Lung microvascular endothelial cell (primary cell): ENCODE measurements around the gene SGSM1. TPM values are rescaled to one million over a fixed set of nuclear protein-coding genes. Genes with fewer than 3 reads are reported as not detected.
A peak's percentile ranks its signal among the peaks of the same experiment; 100 is the strongest.
"Not testable (repeated sequence)": the region's sequence is repeated elsewhere in the genome, so short reads cannot be mapped to it uniquely, and the experiment has no call there.

Experiments
- DNase-seq, 2 donors: peaks; one replicate each; pipeline versions ENCODE4 v3.0.0 to v3.0.0-alpha.2; 2010; ENCODE audit warnings: low read depth in 2 of 2
- total RNA-seq: library from RNA; depleted of rRNA; stranded (reverse); fragments of >200 nt; gene quantifications from 2 replicates; pipeline ENCODE4 v1.2.1, GENCODE V29; 2014

SGSM1 gene
- total RNA-seq, 1 donor from 2014 or later, result 4.2 TPM

DNA sequence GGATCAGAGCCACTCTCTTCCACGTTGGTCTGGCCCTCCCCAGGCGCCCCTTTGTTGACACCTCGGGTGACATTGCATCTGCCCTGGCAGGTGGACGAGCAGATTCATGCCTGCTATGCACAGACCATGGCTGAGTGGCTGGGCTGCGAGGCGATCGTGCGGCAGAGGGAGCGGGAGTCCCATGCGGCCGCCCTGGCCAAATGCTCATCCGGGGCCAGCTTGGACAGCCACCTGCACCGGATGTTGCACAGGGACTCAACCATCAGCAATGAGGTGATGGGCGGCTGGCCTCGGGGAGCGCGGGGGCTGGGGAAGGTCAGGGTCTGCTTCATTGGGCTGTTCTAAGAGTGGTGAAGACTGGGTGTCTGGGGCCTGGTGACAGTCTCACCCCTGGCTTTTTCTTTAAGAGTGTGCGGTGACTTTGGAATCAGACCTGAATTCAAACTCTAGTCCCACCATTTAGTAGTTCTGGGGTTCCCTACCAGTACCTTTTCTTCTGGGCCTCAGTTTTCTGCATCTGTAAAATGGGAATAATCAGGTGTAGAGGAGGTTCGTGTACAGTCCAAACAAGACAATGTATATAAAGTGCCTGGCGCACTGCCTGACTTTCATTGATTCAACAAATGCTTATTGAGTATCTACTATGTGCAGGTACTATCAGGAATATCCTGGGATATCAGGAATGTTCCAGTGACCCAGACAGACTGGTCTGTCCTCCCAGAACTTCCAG is 87.5 kb downstream of the SGSM1 start:
- peak in 1 of 2 donors; percentile 3 for DNase-seq

DNA sequence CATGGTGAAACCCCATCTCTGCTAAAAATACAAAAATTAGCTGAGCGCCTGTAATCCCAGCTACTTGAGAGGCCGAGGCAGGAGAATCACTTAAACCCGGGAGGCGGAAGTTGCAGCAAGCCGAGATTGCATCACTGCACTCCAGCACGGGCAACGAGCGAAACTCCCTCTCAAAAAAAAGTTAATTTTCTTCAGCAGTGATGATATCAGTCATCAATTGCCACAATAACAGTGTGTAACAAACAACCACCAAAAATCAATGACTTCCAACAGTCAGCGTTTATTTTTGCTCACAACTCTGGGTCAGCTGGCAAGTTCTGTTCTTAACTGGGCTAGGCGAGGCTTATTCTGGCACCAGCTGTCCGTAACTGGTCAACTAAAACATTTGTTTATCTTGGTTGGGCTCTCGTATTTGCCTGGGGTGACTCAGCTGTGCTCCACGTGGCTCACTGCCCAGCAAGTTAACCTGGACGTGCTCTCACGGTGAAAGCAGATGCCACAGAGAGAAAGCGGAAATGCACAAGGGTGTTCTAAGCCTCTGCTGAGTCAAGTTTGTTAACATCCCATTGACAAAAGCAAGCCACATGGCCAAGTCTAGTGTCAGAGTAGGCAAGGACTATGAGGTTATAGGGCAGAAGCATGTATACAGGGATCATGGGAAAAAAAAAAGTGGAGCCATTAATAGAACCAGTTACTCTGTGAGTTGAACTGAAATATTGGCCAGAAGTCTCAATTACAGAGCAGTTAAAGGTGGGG is 88.4 kb downstream of the SGSM1 start:
- peak; percentile 98 for DNase-seq

DNA sequence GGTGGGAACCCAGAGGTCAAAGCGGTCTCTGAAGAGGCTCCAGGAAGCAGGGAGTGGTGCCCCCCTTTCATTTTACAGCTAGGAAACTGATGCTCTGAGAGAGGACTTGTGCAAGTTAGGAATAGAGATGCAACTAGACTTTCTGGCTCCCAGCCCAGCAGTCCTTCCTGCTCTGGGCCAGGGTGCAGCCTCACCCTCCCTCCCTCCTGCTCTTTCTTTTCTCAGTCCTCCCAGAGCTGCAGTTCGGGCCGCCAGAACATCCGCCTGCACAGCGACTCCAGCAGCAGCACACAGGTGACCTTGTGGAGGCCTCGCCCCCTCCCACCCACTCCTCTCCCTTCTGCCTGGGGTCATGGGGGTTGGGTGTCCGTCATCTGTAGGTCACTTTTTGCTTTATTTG is 89.0 kb downstream of the SGSM1 start:
- peak; percentile 75 to 81 for DNase-seq

GRCh38 chr22:24901448-24901847 is 95.4 kb downstream of the SGSM1 start:
- DNase-seq, result no peak

DNA sequence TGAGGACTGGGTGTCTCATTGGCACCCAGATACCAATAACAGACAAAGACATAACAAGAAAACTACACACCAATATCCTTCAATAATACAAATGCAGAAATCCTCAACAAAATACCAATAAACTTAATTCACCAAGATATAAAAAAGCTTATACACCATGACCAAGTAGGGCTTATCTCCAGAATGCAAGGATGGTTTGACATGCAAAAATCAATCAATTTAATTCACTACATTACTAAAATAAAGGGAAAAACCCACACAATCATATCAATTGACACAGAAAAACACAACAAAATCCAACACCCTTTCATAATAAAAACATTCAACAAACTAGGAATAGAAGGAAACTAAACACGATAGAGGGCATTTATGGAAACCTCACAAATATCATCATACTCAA is 99.9 kb downstream of the SGSM1 start:
- DNase-seq, result no peak

DNA sequence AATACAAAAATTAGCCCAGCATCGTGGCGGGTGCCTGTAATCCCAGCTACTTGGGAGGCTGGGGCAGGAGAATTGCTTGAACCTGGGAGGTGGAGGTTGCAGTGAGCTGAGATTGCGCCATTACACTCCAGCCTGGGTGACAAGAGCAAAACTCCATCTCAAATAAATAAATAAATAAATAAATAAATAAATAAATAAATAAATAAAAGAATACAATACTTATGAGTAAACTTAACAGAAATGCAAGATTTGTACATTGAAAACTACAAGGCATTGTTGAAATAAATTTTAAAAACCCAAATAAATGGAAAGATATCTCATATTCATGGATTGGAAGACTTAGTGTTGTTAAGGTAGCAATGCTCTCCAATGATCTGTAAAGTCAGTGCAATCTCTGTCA is 101.1 kb downstream of the SGSM1 start:
- not testable (repeated sequence) for DNase-seq

DNA sequence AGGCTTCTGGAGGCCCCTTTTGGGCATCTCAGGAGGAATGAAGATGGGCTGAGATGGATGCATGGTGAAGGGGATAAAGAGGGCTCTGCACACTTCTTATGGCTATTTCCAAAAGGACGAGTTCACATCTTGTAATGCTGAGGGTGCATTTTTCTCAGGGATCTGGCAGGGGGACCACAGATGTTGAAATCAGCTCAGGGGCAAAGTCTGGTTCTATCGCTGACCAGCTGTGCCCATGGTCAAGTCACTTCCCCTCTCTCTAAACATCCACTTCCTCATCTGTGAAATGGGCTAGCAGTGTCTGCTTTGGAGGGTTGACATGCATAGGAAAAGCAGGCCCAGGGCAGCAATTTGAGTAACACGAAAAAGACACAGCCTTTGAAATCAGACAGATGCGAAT is 114.0 kb downstream of the SGSM1 start:
- no peak for DNase-seq

GRCh38 chr22:24925586-24926427 is 119.8 kb downstream of the SGSM1 start:
- peak; percentile 47 to 73 for DNase-seq

DNA sequence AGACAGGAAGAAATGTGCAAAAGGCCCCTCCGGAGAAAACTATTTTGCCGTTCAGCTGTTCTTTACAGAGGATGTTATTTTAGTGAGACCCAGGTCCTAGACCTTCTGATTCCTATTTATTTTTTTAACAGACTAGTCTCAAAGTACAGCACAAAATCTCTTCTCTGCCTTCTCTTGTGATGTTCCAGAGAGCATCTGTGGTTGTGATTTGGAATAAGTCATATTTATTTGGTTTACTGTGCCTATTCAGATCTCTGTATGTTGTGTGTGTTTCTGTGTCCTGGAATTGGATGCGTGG is 120.4 kb downstream of the SGSM1 start:
- peak in 1 of 2 donors; percentile 11 for DNase-seq

DNA sequence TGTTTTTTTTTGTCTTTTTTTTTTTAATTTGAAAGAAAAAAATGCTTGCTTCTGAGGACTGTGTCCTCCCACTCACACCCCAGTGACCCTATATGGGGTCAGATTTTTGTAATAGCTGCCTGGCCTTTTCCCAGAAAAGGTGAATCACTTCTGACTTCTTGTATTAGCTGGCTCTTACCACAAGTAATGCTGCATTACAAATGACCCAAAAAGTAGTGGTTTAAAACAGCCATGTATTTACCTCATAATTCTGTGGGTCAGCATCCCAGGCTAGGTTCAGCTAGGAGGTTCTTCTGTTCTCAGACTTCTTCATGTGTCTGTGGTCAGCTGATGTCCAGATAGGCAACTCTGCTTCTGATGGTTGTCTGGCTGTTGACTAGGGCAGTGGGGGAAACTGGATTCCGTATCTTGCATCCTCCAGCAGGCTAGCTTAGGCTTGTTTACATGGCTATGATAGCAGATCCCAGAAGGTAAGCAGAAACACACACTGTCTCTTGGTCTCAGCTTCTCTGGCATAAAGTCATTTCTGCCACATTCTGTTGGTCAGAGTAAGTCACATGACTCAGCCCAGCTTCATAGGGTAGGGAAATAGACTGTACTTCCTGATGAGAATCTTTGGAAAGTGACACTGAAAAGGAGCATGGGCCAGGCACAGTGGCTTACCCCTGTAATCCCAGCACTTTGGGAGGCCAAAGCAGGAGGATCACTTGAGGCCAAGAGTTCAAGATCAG is 121.0 kb downstream of the SGSM1 start:
- DNase-seq, result no peak

GRCh38 chr22:24928322-24928721 is 122.3 kb downstream of the SGSM1 start:
- no peak for DNase-seq

GRCh38 chr22:24930678-24931077 is 124.7 kb downstream of the SGSM1 start:
- no peak for DNase-seq

DNA sequence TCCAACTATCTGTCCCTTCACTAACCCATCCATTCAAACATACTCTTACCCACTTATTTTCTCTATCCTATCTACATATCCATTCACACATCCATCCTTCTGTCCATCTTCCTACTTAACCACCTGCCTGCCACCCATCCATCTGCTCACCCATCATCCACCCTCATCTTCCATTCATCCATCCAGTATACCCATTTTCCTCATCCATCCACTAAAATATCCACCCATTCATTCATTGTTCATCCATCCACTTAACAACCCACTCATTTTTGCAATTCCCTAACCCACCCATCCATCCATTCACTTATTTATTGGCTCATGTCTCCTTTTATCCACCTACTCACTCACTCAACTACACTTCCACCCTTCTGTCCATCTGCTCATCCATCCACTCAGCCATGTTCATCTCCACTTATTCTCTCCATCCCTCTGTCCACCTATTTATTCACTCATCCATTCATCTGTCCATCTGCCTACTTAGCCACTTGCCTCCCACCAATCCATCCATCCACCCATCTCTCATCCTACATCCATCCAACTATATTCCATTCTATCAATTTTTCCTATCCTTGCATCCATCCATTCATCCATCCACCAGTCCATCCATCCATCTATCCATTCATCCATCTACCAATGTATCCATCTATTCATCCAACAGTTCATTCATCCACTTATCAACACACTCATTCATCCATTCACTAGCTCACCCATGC is 129.9 kb downstream of the SGSM1 start:
- DNase-seq, result no peak

DNA sequence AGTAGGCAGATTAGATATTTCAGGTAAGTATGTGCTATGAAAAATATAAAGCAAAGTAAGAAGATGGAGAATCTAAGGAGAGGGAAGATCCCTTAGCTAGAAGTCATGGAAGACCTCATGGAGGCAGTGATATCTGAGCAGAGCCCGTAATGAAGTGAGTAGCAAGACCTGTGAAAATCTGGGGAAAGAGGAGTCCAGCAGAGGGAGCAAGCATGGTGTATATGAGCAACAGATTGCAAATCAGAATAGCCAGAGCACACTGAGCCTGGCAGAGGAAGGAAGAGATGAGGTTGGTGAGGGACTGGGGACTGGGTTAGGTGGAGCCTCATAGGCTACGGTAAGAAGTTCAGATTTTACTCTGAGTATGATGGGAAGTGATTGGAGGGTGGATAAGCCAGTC is 131.1 kb downstream of the SGSM1 start:
- DNase-seq, result peak; percentile 48 to 76

GRCh38 chr22:24938741-24939341 is 132.8 kb downstream of the SGSM1 start:
- DNase-seq, result peak; percentile 52 to 72

- DNase-seq, result no peak
Measured at GRCh38 chr22:24942301-24942700, 136.3 kb downstream of the SGSM1 start.

DNA sequence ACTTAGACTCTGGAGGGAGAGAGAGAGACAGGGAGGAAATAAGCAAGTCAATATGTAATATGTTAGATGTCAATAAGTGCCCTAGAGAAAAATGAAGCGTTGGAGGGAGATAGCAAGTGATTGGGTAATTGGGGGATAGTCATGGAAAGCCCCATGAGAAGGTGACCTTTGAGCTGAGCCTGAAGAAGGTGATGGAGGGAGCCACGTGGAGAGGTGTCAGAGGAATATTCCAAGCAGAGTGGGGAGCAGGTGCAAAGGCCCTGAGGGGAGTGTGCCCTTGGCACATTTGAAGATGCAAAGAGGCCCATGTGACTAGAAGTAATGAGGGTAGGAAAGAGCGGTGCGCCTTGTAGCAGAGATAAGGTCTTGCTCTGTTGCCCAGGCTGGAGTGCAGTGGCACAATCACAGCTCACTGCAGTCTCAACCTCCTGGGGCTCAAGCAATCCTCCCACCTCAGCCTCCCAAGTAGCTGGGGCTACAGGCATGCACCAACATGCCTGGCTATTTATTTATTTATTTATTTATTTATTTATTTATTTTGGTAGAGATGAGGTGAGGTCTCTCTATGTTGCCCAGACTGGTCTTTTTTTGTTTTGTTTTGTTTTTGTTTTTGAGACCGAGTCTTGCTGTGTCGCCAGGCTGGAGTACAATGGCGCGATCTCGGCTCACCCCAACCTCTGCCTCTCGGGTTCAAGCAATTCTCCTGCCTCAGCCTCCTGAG is 138.4 kb downstream of the SGSM1 start:
- DNase-seq, result no peak

- no peak for DNase-seq
Measured at GRCh38 chr22:24945430-24945829, 139.4 kb downstream of the SGSM1 start.

GRCh38 chr22:24947383-24947782 is 141.4 kb downstream of the SGSM1 start:
- no peak for DNase-seq

GRCh38 chr22:24947881-24948280 is 141.9 kb downstream of the SGSM1 start:
- no peak for DNase-seq
